GM12878 (cell line): Measurements from ENCODE around the gene EAF2. TPM values are rescaled to one million over a fixed set of nuclear protein-coding genes. Genes with fewer than 3 reads are reported as not detected.

Experiments
- ATAC-seq: fragments of 200-7000 bp; cut with Tn5 transposase; 3 replicates; pipeline ENCODE4 v1.9.1; 2020; ENCODE audit warnings: mild to moderate bottlenecking, moderate library complexity
- BruUV-seq: library from RNA; stranded (reverse); fragments of 400-500 nt; replicated peaks from 2 replicates; lab custom pipeline; 2021; lab: Mats Ljungman, UMichigan
- CTCF ChIA-PET: fragments of 300-600 bp; sonication (Branson Sonifier 250); formaldehyde crosslinking; extraction: SDS; loops from one replicate; lab custom pipeline; 2021; ENCODE audit warnings: inconsistent platforms; lab: Yijun Ruan, JAX
- POLR2A ChIA-PET: fragments of 350-600 bp; formaldehyde crosslinking; extraction: SDS; loops from one replicate; lab custom pipeline; 2021; ENCODE audit warnings: inconsistent platforms; lab: Charles Lee
- RAD21 ChIA-PET: fragments of 300-600 bp; sonication (Branson Sonifier 250); formaldehyde crosslinking; loops from one replicate; lab custom pipeline; 2023; ENCODE audit warnings: antibody characterized with exemption; ENCODE audit not compliant: unreplicated experiment; lab: Charles Lee
- SMC1A ChIA-PET: fragments of 300-600 bp; sonication (Branson Sonifier 250); formaldehyde crosslinking; loops from one replicate; lab custom pipeline; 2023; ENCODE audit not compliant: unreplicated experiment, uncharacterized antibody; lab: Charles Lee
- DNase-seq: peaks from one replicate; pipeline ENCODE4 v3.0.0-alpha.2; 2011; ENCODE audit warnings: low read depth, low spot score
- FAIRE-seq: peaks from 3 replicates; lab custom pipeline; 2011; peaks lifted over from hg19 to GRCh38; lab: Jason Lieb, UNC
- H2AFZ ChIP-seq: 2 replicates; pipeline ENCODE4 v1.6.0; 2011; ENCODE audit warnings: low read depth, low read length, control low read depth; ENCODE audit not compliant: control insufficient read depth
- H3K27ac ChIP-seq: 2 replicates; pipeline ENCODE4 v1.5.1; 2011; ENCODE audit warnings: control low read depth; ENCODE audit not compliant: control insufficient read depth, insufficient read depth
- H3K27me3 ChIP-seq, 2 experiments: replicated peaks in 1 of 2; 2 replicates each; pipeline versions ENCODE4 v1.6.0 to v1.6.1; 2011; ENCODE audit warnings: low read length in 1 of 2; ENCODE audit not compliant: control insufficient read depth in 2 of 2, insufficient read depth in 2 of 2
- H3K36me3 ChIP-seq, 2 experiments: 2 replicates each; pipeline ENCODE4 v1.5.1; 2011; ENCODE audit warnings: low read length in 1 of 2; ENCODE audit not compliant: control insufficient read depth in 2 of 2, insufficient read depth in 2 of 2
- H3K4me1 ChIP-seq: 2 replicates; pipeline ENCODE4 v1.6.1; 2011; ENCODE audit warnings: mild to moderate bottlenecking, low read length, moderate library complexity, mixed read lengths; ENCODE audit not compliant: control insufficient read depth, insufficient read depth
- H3K4me2 ChIP-seq: 2 replicates; pipeline ENCODE4 v1.6.0; 2011; ENCODE audit warnings: control low read depth; ENCODE audit not compliant: control insufficient read depth, insufficient read depth
- H3K4me3 ChIP-seq: fragments of 200-600 bp; sonication (generic); 2 replicates; pipeline ENCODE4 v1.5.1; 2016
- H3K79me2 ChIP-seq: 2 replicates; pipeline ENCODE4 v1.6.0; 2011; ENCODE audit warnings: low read length; ENCODE audit not compliant: control insufficient read depth, insufficient read depth
- H3K9ac ChIP-seq: 2 replicates; pipeline ENCODE4 v1.8.0; 2011; ENCODE audit warnings: low read length, control low read depth, mixed read lengths; ENCODE audit not compliant: control insufficient read depth, insufficient read depth
- H3K9me3 ChIP-seq: replicated peaks from 3 replicates; pipeline ENCODE4 v1.5.1; 2011; ENCODE audit warnings: mild to moderate bottlenecking, low read length; ENCODE audit not compliant: control insufficient read depth, insufficient read depth
- H4K20me1 ChIP-seq: 2 replicates; pipeline ENCODE4 v1.6.0; 2011; ENCODE audit not compliant: control insufficient read depth, insufficient read depth
- MYB ChIP-seq: fragments of 150-350 bp; IDR thresholded peaks from 2 replicates; pipeline ENCODE4 v1.6.1; 2014; ENCODE audit warnings: mild to moderate bottlenecking, low read depth, low read length, borderline replicate concordance
- RELA ChIP-seq: fragments of 450-650 bp; IDR thresholded peaks from 2 replicates; pipeline ENCODE4 v1.8.0; 2014; ENCODE audit warnings: borderline replicate concordance; ENCODE audit not compliant: partially characterized antibody
- SREBF2 ChIP-seq: IDR thresholded peaks from 2 replicates; pipeline ENCODE4 v1.6.1; 2012; ENCODE audit warnings: mild to moderate bottlenecking, low read length
- SUZ12 ChIP-seq: fragments of 200-600 bp; sonication (generic); IDR thresholded peaks from one replicate; pipeline ENCODE4 v1.6.1; 2018; ENCODE audit warnings: antibody characterized with exemption, mild to moderate bottlenecking; ENCODE audit not compliant: unreplicated experiment
- ZNF384 ChIP-seq: IDR thresholded peaks from 2 replicates; pipeline ENCODE4 v1.6.1; 2012; ENCODE audit warnings: low read depth, mild to moderate bottlenecking, low read length, improper control_type of control experiment, borderline replicate concordance
- WGBS: methylation state at CpG from one replicate; pipeline ENCODE4 v1.1.6; 2016; ENCODE audit warnings: low lambda C conversion rate; ENCODE audit not compliant: insufficient replicate concordance, insufficient coverage; ENCODE audit errors: missing lambda C conversion rate; 5-methylcytosine and 5-hydroxymethylcytosine counted together
- in situ Hi-C: fragments of 300-500 bp; cut with MboI; formaldehyde crosslinking; loops from 9 replicates; pipeline ENCODE4 v1.14.3; 2018; ENCODE audit warnings: mixed read lengths
- intact Hi-C: fragments of 100-400 bp; cut with micrococcal nuclease; formaldehyde crosslinking; loops from one replicate; pipeline ENCODE4 v1.14.2; 2022; ENCODE audit not compliant: unreplicated experiment
- polyA plus RNA-seq, 11 experiments: library from polyadenylated mRNA; depleted of rRNA in 4 of 11; unstranded in 6 of 11; stranded (reverse) in 5 of 11; fragments of >200 nt; fragmentation: Nextera tagmentation in 4 of 11; fragmentation: Illumina TruSeq in 1 of 11; extraction: Ambion mirVana in 4 of 11; extraction: Trizol in 1 of 11; gene quantifications; 1 replicate in 1 of 11; 2 replicates in 10 of 11; pipeline versions ENCODE4 v1.2.1 to v1.2.3, GENCODE V29; 2011 to 2016; ENCODE audit warnings: inconsistent platforms in 2 of 11, missing spikeins in 2 of 11, low read depth in 1 of 11
- total RNA-seq, 4 experiments: library from RNA; depleted of rRNA in 3 of 4; stranded (reverse); fragments of >200 nt in 3 of 4; fragmentation: Illumina TruSeq in 1 of 4; extraction: Trizol in 1 of 4; gene quantifications; 2 replicates each; pipeline versions ENCODE4 v1.2.1 to v1.2.3, GENCODE V29; 2013 to 2021
- TF ChIP-seq, protein P1 (sequence below): fragments of 450-650 bp; IDR thresholded peaks from 2 replicates; pipeline ENCODE4 v1.6.1; 2017; ENCODE audit warnings: mild to moderate bottlenecking, moderate library complexity
- TF ChIP-seq, protein P2 (sequence below): fragments of 450-650 bp; IDR thresholded peaks from 2 replicates; pipeline ENCODE4 v1.6.1; 2017; ENCODE audit warnings: mild to moderate bottlenecking, low read depth, inconsistent platforms; ENCODE audit not compliant: poor library complexity, severe bottlenecking

The EAF2 gene
- total and polyA plus RNA-seq, 10 of the 15 experiments (the other 5 are each of a cell fraction or from before 2014, with no cell fraction given) = 47.3 to 193 (median 72.2) TPM

DNA sequence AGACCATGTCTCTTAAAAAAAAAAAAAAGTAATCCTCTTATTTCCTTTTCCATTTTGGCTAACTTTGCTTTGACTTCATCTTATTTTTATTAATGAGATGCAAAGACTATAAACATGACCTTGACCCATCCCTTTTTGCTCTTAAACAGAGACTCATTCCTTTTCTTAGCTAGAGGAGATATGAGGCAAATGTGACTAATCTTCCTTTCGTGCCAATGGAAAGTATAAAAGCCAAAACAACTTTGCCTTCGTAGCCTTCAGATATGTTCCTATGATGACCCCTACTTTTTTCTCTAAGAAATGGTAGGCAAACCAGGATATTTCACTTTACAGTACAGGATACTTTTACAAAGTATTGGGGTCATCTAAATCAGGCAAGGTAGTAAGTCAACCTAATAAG, 48.5 kb upstream of the EAF2 start:
- POLR2A ChIA-PET = interaction anchor here (0.9 to 1.2 kb wide), 2 partner anchors 9 to 50 kb away, joined by 3 to 4 read pairs; no protein-coding TSS in a partner anchor
- H3K9ac ChIP-seq = no peak overlapping the region
- no peaks in the 10 kb centered on the region for H4K20me1 ChIP-seq
- no peak overlapping the region for H3K27ac ChIP-seq
- no peak for FAIRE-seq
- no peaks in the 10 kb centered on the region for H3K4me1 ChIP-seq
- intact Hi-C loops (no loop called here), in situ Hi-C loops (no loop called here)
- H3K79me2 ChIP-seq = no peaks in the 10 kb centered on the region
- CTCF ChIA-PET = interaction anchor here (0.6 kb wide), 1 partner anchor 81 kb away, joined by 3 read pairs; no protein-coding TSS in a partner anchor
- H2AFZ ChIP-seq = no peak overlapping the region
- H3K4me3 ChIP-seq = no peak overlapping the region
- 75% methylated on average over 2 of the region's 2 CpGs for WGBS
- H3K36me3 ChIP-seq = peaks cover 0 to 9% of the 10 kb centered on the region in 2 experiments; a peak in 3 of 4 replicates
- no peaks in the 10 kb centered on the region for H3K9me3 ChIP-seq
- no peak overlapping the region for H3K4me2 ChIP-seq
- SMC1A ChIA-PET = interaction anchor here (0.8 kb wide), 1 partner anchor 174 kb away, joined by 3 read pairs; no protein-coding TSS in a partner anchor
- RAD21 ChIA-PET = no interaction called here
- no peaks in the 10 kb centered on the region for H3K27me3 ChIP-seq
- no peak for DNase-seq
- BruUV-seq = no TSS peak
- no peak for ATAC-seq
- TF ChIP-seq MYB = no peak

DNA sequence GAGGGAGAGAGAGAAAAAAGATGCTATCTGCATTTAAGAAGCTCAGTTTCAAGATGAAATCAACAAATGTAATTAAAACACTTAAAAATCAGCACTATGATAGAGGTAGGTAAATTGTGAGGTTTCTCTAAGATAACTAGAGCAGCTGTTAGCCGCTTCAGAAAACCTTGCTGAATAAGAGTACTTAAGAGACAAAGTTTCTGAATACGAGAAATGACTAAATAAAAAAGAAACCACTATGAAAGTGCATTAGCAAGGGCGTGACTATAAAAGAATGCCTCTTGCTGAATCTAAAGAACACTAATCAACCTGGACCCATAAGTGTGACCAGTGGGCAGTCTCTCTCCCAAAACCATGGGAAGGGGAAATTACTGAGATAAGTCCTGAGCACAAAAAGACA, 41.9 kb upstream of the EAF2 start:
- H3K79me2 ChIP-seq = no peaks in the 10 kb centered on the region; the same call in 1 of the 2 replicates
- TF ChIP-seq ZNF384 (0 out of 2 replicates have a peak, but pooled peaks have one; percentile 24), SUZ12 (no peak), SREBF2 (no peak), RELA (no peak)
- TF ChIP-seq, protein P1, sequence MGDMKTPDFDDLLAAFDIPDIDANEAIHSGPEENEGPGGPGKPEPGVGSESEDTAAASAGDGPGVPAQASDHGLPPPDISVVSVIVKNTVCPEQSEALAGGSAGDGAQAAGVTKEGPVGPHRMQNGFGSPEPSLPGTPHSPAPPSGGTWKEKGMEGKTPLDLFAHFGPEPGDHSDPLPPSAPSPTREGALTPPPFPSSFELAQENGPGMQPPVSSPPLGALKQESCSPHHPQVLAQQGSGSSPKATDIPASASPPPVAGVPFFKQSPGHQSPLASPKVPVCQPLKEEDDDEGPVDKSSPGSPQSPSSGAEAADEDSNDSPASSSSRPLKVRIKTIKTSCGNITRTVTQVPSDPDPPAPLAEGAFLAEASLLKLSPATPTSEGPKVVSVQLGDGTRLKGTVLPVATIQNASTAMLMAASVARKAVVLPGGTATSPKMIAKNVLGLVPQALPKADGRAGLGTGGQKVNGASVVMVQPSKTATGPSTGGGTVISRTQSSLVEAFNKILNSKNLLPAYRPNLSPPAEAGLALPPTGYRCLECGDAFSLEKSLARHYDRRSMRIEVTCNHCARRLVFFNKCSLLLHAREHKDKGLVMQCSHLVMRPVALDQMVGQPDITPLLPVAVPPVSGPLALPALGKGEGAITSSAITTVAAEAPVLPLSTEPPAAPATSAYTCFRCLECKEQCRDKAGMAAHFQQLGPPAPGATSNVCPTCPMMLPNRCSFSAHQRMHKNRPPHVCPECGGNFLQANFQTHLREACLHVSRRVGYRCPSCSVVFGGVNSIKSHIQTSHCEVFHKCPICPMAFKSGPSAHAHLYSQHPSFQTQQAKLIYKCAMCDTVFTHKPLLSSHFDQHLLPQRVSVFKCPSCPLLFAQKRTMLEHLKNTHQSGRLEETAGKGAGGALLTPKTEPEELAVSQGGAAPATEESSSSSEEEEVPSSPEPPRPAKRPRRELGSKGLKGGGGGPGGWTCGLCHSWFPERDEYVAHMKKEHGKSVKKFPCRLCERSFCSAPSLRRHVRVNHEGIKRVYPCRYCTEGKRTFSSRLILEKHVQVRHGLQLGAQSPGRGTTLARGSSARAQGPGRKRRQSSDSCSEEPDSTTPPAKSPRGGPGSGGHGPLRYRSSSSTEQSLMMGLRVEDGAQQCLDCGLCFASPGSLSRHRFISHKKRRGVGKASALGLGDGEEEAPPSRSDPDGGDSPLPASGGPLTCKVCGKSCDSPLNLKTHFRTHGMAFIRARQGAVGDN = no peak
- TF ChIP-seq, protein P2, sequence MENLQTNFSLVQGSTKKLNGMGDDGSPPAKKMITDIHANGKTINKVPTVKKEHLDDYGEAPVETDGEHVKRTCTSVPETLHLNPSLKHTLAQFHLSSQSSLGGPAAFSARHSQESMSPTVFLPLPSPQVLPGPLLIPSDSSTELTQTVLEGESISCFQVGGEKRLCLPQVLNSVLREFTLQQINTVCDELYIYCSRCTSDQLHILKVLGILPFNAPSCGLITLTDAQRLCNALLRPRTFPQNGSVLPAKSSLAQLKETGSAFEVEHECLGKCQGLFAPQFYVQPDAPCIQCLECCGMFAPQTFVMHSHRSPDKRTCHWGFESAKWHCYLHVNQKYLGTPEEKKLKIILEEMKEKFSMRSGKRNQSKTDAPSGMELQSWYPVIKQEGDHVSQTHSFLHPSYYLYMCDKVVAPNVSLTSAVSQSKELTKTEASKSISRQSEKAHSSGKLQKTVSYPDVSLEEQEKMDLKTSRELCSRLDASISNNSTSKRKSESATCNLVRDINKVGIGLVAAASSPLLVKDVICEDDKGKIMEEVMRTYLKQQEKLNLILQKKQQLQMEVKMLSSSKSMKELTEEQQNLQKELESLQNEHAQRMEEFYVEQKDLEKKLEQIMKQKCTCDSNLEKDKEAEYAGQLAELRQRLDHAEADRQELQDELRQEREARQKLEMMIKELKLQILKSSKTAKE = no peak

More for the DNA sequence above, 41.9 kb upstream of the EAF2 start:
- ChIA-PET RAD21 (interaction anchor here (0.6 to 5.6 kb wide), 8 partner anchors 9 to 229 kb away, joined by 3 to 51 read pairs (median 6); no protein-coding TSS in a partner anchor), POLR2A (interaction anchor here (0.8 to 1.4 kb wide), 3 partner anchors 8 to 15 kb away, joined by 3 to 9 read pairs (median 3); no protein-coding TSS in a partner anchor), CTCF (interaction anchor here (0.6 to 2.4 kb wide), 7 partner anchors 9 to 507 kb away, joined by 3 to 16 read pairs (median 3); partner anchors contain the start of gene POLQ), SMC1A (interaction anchor here (0.8 to 6.9 kb wide), 8 partner anchors 10 to 43 kb away, joined by 3 to 72 read pairs (median 6); partner anchors contain the start of genes EAF2 and IQCB1)
- WGBS = 2% methylated on average over 3 of the region's 3 CpGs
- H2AFZ ChIP-seq = no peak overlapping the region
- BruUV-seq = no TSS peak
- intact Hi-C loops (no loop called here), in situ Hi-C loops (no loop called here)
- H3K27ac ChIP-seq = peak overlapping the region; percentile 66
- DNase-seq (no peak), FAIRE-seq (peak; percentile 68), ATAC-seq (peak; percentile 69)
- H3K4me1 ChIP-seq = peaks cover 29% of the 10 kb centered on the region
- no peaks in the 10 kb centered on the region for H4K20me1 ChIP-seq
- peaks cover 0 to 11% of the 10 kb centered on the region in 2 experiments; a peak in 1 of 4 replicates for H3K36me3 ChIP-seq
- H3K9ac ChIP-seq = peak overlapping the region; percentile 53
- H3K4me2 ChIP-seq = peak overlapping the region; percentile 82
- H3K9me3 ChIP-seq = no peaks in the 10 kb centered on the region
- no peaks in the 10 kb centered on the region for H3K27me3 ChIP-seq
- peak overlapping the region; percentile 42 for H3K4me3 ChIP-seq
